G401.6 (cell line): Measurements from ENCODE around the gene CYP2B6.
"Not testable (repeated sequence)": the region's sequence is repeated elsewhere in the genome, so short reads cannot be mapped to it uniquely, and the experiment has no call there.

ENCODE experiments used
- FAIRE-seq: peaks from 2 replicates; lab custom pipeline; 2012; peaks lifted over from hg19 to GRCh38; lab: Jason Lieb, UNC

CYP2B6 gene

GRCh38 chr19:40990972-40991381, at the start of gene CYP2B6:
CYP2B6 (plus strand) TSS chr19:40991282; CDS start chr19:40991306, 24 bp downstream.
- no peak for FAIRE-seq

GRCh38 chr19:40941481-40942219, 49.4 kb upstream of the CYP2B6 start:
- no peak for FAIRE-seq

- no peak for FAIRE-seq
Observed at GRCh38 chr19:40945645-40946044, 45.4 kb upstream of the CYP2B6 start.

- no peak for FAIRE-seq
Observed at GRCh38 chr19:40947114-40947513, 44.0 kb upstream of the CYP2B6 start.

GRCh38 chr19:40947573-40947972, 43.5 kb upstream of the CYP2B6 start:
- FAIRE-seq: no peak

GRCh38 chr19:40948580-40949299, 42.3 kb upstream of the CYP2B6 start:
- FAIRE-seq: no peak

GRCh38 chr19:40954573-40954972, 36.5 kb upstream of the CYP2B6 start:
- no peak for FAIRE-seq

GRCh38 chr19:40959338-40959737, 31.7 kb upstream of the CYP2B6 start:
- FAIRE-seq: no peak

- FAIRE-seq: no peak
Observed at GRCh38 chr19:40960062-40960685, 30.9 kb upstream of the CYP2B6 start.

GRCh38 chr19:40960780-40961179, 30.3 kb upstream of the CYP2B6 start:
- no peak for FAIRE-seq

- FAIRE-seq: no peak
Observed at GRCh38 chr19:40962460-40962961, 28.6 kb upstream of the CYP2B6 start.

GRCh38 chr19:40964361-40964760, 26.7 kb upstream of the CYP2B6 start:
- not testable (repeated sequence) for FAIRE-seq

- not testable (repeated sequence) for FAIRE-seq
Observed at GRCh38 chr19:40965351-40965750, 25.7 kb upstream of the CYP2B6 start.

GRCh38 chr19:40966591-40966990, 24.5 kb upstream of the CYP2B6 start:
- FAIRE-seq: not testable (repeated sequence)

- not testable (repeated sequence) for FAIRE-seq
Observed at GRCh38 chr19:40968065-40968464, 23.0 kb upstream of the CYP2B6 start.

- not testable (repeated sequence) for FAIRE-seq
Observed at GRCh38 chr19:40969721-40970120, 21.4 kb upstream of the CYP2B6 start.

GRCh38 chr19:40970396-40971345, 20.4 kb upstream of the CYP2B6 start:
- FAIRE-seq: not testable (repeated sequence)

- peak; percentile 71 for FAIRE-seq
Observed at GRCh38 chr19:40974633-40975037, 16.4 kb upstream of the CYP2B6 start.

- no peak for FAIRE-seq
Observed at GRCh38 chr19:40976134-40976533, 14.9 kb upstream of the CYP2B6 start.

- FAIRE-seq: no peak
Observed at GRCh38 chr19:40976724-40977123, 14.4 kb upstream of the CYP2B6 start.

GRCh38 chr19:40979759-40980158, 11.3 kb upstream of the CYP2B6 start:
- FAIRE-seq: not testable (repeated sequence)
